HG03469 (cell line): ENCODE measurements around the gene PDE4B.
"Not testable (repeated sequence)": the region's sequence is repeated elsewhere in the genome, so short reads cannot be mapped to it uniquely, and the experiment has no call there.

Source experiments
- ATAC-seq: cut with Tn5 transposase; IDR thresholded peaks from one replicate; pipeline ENCODE4 v1.9.1; 2021; ENCODE audit warnings: mild to moderate bottlenecking, moderate library complexity, moderate number of reproducible peaks; ENCODE audit not compliant: unreplicated experiment

Gene PDE4B

DNA sequence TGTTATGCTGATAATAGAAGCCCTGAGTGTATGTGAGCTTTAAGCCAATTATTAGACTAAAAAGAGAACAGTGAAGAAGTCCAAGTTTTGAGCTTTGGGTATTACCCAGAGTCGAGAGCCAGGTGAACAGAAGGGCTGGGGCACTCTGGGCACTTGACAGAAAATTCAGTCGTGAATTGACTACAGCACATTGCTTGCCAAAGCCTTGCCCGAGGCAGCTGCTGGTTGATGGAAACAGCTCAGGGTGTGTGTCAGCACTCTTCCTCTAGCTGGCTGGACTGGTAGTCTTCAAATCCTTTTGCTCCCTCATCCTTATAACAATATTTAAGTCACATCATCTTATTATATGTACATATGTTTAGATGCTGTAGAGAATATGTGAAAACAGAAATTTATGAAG lies 21.3 kb downstream of the PDE4B start:
- ATAC-seq, result no peak

- ATAC-seq, result no peak
Observed at GRCh38 chr1:65814752-65815151, 22.1 kb downstream of the PDE4B start.

DNA sequence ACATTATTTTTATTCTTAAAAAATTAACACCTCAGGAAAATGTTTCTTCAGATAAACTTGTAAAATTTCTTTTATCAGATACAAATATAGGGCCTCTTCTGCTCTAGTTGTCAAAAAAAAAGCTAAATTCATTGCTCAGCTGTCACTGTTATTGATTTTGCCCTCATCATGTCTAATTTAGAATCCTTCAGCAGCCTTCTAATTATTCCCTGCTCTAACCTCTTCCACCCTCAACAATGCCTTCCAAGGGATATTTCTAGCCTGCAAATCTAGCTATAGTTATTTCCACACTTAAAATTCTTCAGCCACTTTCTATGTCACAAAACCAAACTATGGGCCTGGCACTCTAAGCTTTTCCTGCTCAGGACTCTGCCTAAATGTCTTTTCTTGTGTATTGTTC lies 25.2 kb downstream of the PDE4B start:
- no peak for ATAC-seq

DNA sequence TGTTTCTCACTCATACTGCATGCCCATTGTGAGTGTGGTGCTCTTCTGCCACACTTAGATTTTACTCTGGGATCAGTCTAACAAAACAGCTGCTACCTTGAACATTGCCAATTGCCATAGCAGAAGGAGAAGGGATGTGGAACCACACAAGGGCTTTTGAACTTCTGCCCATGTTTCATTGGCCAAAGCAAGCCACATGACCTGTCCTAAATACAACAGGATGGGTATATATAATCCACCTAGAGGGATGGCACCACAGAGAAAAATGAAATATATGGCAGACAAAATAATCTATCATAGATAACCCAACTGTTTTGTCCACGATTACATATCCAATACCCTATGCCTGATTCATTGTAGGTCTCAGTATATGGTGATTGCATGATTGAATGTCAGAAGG lies 26.3 kb downstream of the PDE4B start:
- no peak for ATAC-seq

- ATAC-seq, result no peak
Observed at GRCh38 chr1:65820983-65821382, 28.3 kb downstream of the PDE4B start.

DNA sequence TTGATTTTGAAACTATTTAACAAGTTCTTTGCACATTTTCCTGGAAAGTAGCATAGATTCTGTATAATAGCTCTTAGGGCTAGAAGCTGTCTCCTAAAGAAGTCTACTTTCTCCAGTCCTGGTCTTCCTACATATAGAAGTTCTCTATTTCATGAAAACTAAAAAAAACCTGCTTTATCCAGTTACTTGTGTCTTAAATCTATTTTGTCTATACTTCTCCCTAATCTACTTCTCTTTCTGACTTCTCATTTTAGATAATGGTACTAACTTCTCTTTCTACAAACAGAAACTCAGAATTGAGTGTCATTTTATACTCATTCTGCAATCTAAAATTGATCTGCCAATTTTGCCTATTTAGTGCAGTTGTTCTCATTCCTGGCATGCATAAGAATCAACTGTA lies 28.7 kb downstream of the PDE4B start:
- ATAC-seq, result no peak

DNA sequence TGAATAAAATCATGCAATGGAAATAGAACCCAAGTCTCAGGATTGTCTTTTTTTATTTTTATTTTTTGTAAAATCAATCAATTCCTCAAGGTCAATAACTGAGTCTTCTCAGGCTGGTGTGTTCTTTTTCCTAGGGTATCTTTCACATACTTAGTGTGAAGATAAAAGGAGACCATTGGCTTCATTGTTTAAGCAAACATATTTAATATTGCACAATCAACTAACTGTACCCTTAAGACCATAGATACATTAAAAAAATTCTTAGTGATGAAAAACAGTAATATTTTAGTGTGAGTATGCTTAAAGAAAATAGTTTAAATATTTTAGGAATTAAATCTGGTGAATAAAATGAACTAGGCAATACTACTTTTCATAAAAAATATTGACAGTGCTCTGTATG lies 31.4 kb downstream of the PDE4B start:
- no peak for ATAC-seq

DNA sequence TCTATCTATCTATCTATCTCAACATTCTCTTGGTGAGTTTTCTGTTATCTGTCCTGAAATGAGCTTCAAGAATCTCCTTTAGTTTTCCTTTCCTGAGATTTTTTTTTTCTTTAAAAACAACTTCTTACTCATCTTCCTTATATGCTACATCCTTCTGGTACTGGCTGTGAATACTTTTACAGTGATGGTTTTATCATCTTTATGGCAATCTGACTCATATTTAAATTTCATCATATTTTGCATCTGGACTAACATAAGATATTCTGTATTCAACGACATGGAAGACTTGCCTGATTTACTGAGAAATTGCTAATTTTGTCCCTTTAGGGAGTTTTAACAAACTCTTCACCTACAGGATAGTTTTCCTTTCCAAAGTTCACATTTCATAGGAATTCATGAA lies 33.0 kb downstream of the PDE4B start:
- ATAC-seq, result no peak

DNA sequence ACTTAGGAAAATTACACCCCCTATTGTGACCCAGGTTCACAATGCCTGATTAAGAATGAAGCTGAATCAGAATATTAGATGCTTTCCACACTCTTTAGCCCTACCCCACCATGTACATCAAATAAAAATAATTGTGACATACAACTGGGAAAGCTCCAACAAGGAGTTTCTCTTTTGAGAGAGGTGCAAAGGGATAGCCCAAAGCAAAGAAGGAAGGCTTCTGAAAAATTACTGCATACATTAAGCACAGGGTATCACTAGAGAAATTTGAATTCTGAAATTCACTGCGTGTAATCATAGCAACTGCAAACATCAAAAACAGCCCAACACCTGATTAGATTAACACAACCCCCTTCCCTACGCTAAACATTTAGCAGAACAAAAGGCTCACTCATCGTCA lies 34.1 kb downstream of the PDE4B start:
- ATAC-seq, result no peak

DNA sequence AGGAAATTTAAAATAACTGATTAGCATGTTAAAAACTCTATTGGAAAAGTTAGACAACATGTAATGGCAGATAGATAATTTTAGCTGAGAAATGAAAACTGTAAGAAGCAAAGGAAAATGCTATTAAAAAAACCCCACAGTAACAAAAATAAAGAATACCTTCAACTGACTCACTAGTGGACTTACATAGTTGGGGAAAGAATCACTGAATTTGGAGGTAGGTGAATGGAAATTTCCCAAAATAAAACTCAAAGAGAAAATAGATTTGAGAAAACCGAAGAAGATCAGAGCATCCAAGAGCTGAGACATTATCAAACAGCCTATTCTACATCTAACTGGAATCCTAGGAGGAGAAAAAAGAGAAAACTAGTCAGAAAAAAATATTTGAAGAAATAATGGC lies 34.7 kb downstream of the PDE4B start:
- no peak for ATAC-seq

DNA sequence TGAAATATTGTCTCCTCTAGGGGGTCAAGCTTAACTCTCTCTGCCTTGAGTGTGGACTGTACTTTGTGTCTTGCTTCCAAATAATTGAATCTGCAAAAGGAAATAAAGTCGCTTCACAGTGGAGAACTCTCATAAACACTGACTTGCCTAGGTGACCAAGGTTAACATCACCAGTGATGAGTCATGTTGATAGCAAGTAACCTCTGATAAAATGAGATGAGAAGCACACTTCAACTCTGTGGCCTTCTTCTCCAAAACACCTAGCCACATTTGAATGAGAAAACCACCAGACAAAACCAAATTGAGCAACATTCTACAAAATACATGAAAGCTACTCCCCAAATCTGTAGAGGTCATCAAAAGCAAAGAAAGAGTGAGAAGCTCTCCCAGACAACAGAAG lies 37.6 kb downstream of the PDE4B start:
- peak; percentile 48 for ATAC-seq

DNA sequence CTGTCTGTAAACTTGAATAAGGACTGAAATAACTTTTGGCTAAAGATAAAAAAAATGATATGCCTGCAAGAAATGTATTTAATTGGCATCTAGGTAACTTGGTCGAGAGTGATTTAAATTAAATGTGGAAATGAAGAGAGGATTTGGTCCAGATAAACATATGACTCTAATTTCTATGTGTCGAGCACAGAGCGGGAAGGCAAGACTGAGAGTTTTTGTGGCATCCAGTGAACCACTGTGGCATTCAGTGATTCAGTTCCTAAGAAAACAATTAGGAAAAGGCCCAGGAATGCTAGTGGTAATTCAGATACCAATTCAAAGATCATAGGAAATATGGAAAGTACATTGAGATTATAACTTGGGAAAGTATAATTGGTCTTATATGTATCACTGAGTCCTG lies 39.6 kb downstream of the PDE4B start:
- no peak for ATAC-seq

DNA sequence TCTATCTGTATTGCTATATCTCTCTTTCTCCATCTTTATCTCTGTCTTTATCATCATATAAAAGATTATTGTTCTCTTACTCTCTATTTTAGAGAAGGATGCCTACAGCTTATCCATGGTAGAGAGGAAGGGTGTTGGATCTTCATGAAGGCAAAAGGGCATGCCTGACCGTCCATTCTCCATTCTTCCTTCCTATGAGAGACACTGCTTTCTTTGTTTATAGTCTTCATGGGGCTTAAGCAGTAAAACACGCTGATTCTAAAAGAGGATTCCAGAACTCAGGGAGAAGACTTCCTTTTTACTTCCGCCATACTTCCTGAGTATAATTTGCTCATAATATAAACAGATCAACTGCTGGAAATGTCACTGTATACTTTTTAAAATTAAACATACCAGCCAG lies 44.0 kb downstream of the PDE4B start:
- no peak for ATAC-seq

DNA sequence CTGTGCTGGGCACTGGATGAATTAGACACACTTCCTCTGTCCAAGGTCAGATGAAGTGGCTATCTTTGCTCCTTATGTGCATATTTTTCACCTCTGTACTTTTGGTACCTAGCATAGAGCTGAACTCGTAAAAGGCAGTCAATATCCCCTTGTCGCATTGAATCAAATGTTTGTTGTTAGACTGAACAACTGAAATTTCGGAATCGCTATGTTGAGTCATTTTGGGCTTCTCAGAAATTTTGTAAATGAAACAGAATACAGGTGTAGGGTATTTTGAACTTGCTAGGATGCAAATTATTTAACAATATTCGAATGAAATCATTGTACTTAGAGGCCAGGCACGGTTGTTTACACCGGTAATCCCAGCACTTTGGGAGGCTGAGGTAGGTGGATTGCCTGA lies 48.0 kb downstream of the PDE4B start:
- no peak for ATAC-seq

DNA sequence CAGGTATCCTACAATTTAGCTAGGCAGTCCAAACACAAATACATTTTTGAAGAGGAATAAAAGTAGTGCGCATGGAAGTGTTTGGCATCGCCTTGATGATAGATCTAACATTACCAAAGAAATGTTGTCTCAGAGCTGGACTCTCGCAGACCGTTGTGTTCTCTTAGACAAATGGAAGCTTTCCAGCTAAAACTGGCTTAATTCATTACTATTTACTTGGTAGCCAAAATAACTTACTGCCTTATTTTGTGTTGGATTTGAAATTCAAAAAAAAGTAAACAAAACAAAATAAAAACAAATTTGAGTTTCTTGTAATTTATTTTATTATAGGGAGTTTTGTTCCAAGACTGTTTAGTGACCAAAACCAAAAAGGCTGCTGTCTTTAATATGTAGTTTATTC lies 51.6 kb downstream of the PDE4B start:
- ATAC-seq, result no peak

DNA sequence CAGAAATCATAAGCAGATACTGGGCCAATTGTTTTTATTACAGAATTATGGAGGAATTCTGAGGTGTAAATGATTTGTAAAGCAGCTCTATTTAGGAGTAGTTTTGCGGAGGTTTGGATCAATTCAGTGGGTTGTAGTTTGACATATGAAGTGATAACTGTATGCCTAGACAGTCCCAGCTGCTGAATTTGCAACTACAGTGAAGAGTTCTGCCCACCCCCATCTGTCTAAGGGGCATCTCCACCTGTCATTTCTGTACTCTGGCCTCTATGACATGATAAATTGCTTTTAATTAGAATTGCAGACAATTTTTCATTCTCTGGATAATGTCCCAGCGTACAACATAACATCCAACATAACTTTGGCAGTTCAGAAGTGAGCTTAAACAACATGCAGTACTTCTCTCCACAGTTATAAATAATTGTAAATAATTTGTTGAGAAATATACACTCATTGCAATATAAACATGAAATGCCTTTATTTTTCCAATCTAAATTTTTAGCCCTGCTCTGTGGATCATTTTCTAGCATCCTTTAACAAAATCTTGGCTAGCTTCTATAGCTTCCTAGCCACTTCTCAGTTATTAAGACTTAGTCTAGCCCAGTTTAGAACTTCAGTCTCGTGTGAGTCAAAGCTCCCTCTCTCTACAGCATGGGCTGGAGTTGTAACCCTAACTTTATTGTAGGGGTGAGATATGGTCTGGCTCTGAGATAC lies 52.3 kb downstream of the PDE4B start:
- ATAC-seq, result no peak

DNA sequence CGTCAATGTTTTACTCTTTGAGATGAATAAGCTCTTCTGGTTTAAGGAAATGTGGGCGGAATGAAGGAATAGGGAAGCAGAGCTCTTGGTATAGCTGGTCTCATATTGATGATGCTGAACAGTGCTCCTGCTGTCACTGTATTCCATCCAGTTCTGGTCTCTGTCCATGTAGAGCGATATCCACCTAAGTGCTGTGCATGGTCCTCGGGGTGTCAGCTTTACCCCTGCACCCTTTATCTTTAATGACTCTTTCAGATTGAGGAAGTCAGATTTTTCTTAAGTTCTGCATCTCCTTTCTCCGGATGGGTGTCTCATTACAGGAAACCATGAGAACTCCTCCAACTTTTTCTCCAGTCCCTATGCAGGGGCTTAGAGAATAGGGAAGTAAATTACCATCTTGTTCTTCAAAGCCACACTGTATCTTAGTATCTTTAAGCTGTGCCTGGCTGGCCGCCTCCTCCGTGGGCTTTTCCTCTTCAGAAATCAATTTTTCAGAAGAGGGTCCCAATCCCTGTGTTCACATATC lies 52.9 kb downstream of the PDE4B start:
- ATAC-seq, result no peak

GRCh38 chr1:65846866-65847265 lies 54.2 kb downstream of the PDE4B start:
- no peak for ATAC-seq

- no peak for ATAC-seq
Observed at GRCh38 chr1:65850281-65850680, 57.6 kb downstream of the PDE4B start.

DNA sequence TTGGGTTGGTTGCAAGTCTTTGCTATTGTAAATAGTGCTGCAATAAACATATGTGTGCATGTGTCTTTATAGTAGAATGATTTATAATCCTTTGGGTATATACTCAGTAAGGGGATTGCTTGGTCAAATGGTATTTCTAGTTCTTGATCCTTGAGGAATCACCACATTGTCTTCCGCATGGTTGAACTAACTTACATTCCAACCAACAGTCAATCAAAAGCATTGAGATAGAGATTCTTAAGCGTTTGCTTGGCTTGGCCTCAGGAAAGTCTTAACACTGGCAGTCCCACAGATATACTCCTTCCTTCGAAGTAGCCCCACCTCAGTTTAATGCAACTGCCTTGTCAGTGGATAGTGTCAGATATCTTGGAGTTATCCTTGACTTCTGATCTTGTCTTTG lies 63.9 kb downstream of the PDE4B start:
- not testable (repeated sequence) for ATAC-seq

GRCh38 chr1:65866439-65866838 lies 73.7 kb downstream of the PDE4B start:
- no peak for ATAC-seq

DNA sequence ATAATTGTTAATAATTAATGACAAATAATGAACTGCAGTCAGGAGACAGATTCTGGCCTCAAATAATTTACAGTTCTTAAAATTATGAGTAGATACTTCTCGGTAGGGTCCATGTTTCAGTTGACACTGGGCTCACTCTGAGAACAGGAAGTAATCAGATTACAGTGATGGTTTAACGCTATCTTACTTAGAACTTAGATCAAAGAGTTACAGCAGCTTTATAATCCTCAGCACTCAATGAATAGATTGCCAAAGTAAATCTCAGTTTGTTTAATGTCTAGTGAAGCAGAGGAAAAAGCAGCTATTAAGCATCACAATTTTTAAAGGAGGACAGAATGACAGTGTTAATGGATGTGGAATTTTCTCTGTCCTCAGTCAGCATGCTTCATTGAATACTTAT lies 79.6 kb downstream of the PDE4B start:
- ATAC-seq, result no peak

DNA sequence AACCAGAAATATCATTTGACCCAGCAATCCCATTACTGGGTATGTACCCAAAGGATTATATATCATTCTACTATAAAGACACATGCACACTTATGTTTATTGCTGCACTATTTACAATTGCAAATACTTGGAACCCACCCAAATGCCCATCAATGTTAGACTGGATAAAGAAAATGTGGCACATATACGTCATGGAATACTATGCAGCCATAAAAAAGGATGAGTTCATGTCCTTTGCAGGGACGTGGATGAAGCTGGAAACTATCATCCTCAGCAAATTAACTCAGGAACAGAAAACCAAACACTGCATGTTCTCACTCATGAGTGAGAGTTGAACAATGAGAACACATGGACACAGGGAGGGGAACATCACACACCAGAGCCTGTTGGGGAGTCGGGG lies 85.6 kb downstream of the PDE4B start:
- not testable (repeated sequence) for ATAC-seq
